MV-4-11 (cell line): Measurements from ENCODE around the gene NAV2.

Experiments
- DNase-seq: peaks from one replicate; lab custom pipeline; 2025; lab: John Stamatoyannopoulos, UW

The NAV2 gene

GRCh38 chr11:20023082-20023426 is 310.4 kb downstream of the NAV2 start:
- DNase-seq, result no peak

- no peak for DNase-seq
Measured at GRCh38 chr11:20024172-20024935, 311.7 kb downstream of the NAV2 start.

GRCh38 chr11:20025332-20025840 is 312.7 kb downstream of the NAV2 start:
- DNase-seq, result no peak

- DNase-seq, result no peak
Measured at GRCh38 chr11:20026629-20027555, 314.3 kb downstream of the NAV2 start.

- no peak for DNase-seq
Measured at GRCh38 chr11:20027556-20028013, 314.9 kb downstream of the NAV2 start.

GRCh38 chr11:20029193-20029592 is 316.6 kb downstream of the NAV2 start:
- DNase-seq, result no peak

- no peak for DNase-seq
Measured at GRCh38 chr11:20030472-20030871, 317.8 kb downstream of the NAV2 start.

GRCh38 chr11:20031155-20032001 is 318.7 kb downstream of the NAV2 start:
- DNase-seq, result no peak

GRCh38 chr11:20032127-20032526 is 319.5 kb downstream of the NAV2 start:
- no peak for DNase-seq

GRCh38 chr11:20032577-20033260 is 320.1 kb downstream of the NAV2 start:
- DNase-seq, result no peak

GRCh38 chr11:20033806-20034205 is 321.2 kb downstream of the NAV2 start:
- DNase-seq, result no peak

- no peak for DNase-seq
Measured at GRCh38 chr11:20034941-20035340, 322.3 kb downstream of the NAV2 start.

GRCh38 chr11:20035375-20035700 is 322.7 kb downstream of the NAV2 start:
- DNase-seq, result no peak

GRCh38 chr11:20035701-20036601 is 323.3 kb downstream of the NAV2 start:
- DNase-seq, result peak; percentile 18

GRCh38 chr11:20036626-20037335 is 324.1 kb downstream of the NAV2 start:
- DNase-seq, result no peak

GRCh38 chr11:20037396-20038153 is 324.9 kb downstream of the NAV2 start:
- DNase-seq, result no peak

GRCh38 chr11:20038412-20038811 is 325.8 kb downstream of the NAV2 start:
- no peak for DNase-seq

- DNase-seq, result no peak
Measured at GRCh38 chr11:20038972-20039371, 326.3 kb downstream of the NAV2 start.

GRCh38 chr11:20041499-20041898 is 328.9 kb downstream of the NAV2 start:
- no peak for DNase-seq
